8988T (cell line): Measurements from ENCODE around the gene DHRSX.
"Not testable (repeated sequence)": the region's sequence is repeated elsewhere in the genome, so short reads cannot be mapped to it uniquely, and the experiment has no call there.

Experiments used
- DNase-seq: peaks from one replicate; pipeline ENCODE4 v3.0.0; 2011

Gene DHRSX

GRCh38 chrX:2345562-2345961 lies 155.2 kb downstream of the DHRSX start:
- DNase-seq = no peak

GRCh38 chrX:2343413-2343812 lies 157.4 kb downstream of the DHRSX start:
- no peak for DNase-seq

- no peak for DNase-seq
Measured at GRCh38 chrX:2342874-2343273, 157.9 kb downstream of the DHRSX start.

- DNase-seq = no peak
Measured at GRCh38 chrX:2342281-2342688, 158.5 kb downstream of the DHRSX start.

GRCh38 chrX:2340991-2341390 lies 159.8 kb downstream of the DHRSX start:
- DNase-seq = no peak

- no peak for DNase-seq
Measured at GRCh38 chrX:2336181-2336580, 164.6 kb downstream of the DHRSX start.

GRCh38 chrX:2334237-2334636 lies 166.5 kb downstream of the DHRSX start:
- DNase-seq = no peak

- DNase-seq = no peak
Measured at GRCh38 chrX:2332252-2332651, 168.5 kb downstream of the DHRSX start.

- no peak for DNase-seq
Measured at GRCh38 chrX:2330910-2331309, 169.9 kb downstream of the DHRSX start.

GRCh38 chrX:2330487-2330886 lies 170.3 kb downstream of the DHRSX start:
- DNase-seq = no peak

GRCh38 chrX:2327423-2327822 lies 173.4 kb downstream of the DHRSX start:
- DNase-seq = no peak

- DNase-seq = no peak
Measured at GRCh38 chrX:2325076-2325784, 175.5 kb downstream of the DHRSX start.

GRCh38 chrX:2324151-2324550 lies 176.6 kb downstream of the DHRSX start:
- no peak for DNase-seq

- no peak for DNase-seq
Measured at GRCh38 chrX:2321411-2321810, 179.4 kb downstream of the DHRSX start.

GRCh38 chrX:2320580-2321327 lies 180.0 kb downstream of the DHRSX start:
- no peak for DNase-seq

- DNase-seq = no peak
Measured at GRCh38 chrX:2320089-2320488, 180.7 kb downstream of the DHRSX start.

GRCh38 chrX:2318371-2318770 lies 182.4 kb downstream of the DHRSX start:
- DNase-seq = no peak

- DNase-seq = no peak
Measured at GRCh38 chrX:2317527-2318055, 183.2 kb downstream of the DHRSX start.

GRCh38 chrX:2316534-2316933 lies 184.2 kb downstream of the DHRSX start:
- DNase-seq = no peak

GRCh38 chrX:2315434-2315833 lies 185.3 kb downstream of the DHRSX start:
- DNase-seq = no peak

GRCh38 chrX:2314831-2315365 lies 185.9 kb downstream of the DHRSX start:
- DNase-seq = no peak

- DNase-seq = no peak
Measured at GRCh38 chrX:2313864-2314640, 186.7 kb downstream of the DHRSX start.

GRCh38 chrX:2312061-2312591 lies 188.7 kb downstream of the DHRSX start:
- DNase-seq = not testable (repeated sequence)
